Measurements from ENCODE around the gene DAAM1. TPM values are rescaled to one million over a fixed set of nuclear protein-coding genes. Genes with fewer than 3 reads are reported as not detected.

DAAM1 gene
- total RNA-seq, 1 donor from 2014 or later = 42.0 TPM

GRCh38 chr14:59281609-59282377 is 93.3 kb downstream of the DAAM1 start:
- no peak for TF ChIP-seq CTCF (IDR thresholded peaks at IDR 0.05)
- TF ChIP-seq POLR2AphosphoS5 (IDR thresholded peaks at IDR 0.05; ENCODE audit: insufficient read depth in 1 of 2, low read depth in 1 of 2) = no peak
- TF ChIP-seq POLR2A (IDR thresholded peaks at IDR 0.05) = no peak
- no peak for DNase-seq (ENCODE audit: extremely low spot score in 2 of 2)
- peaks cover 30% of the 10 kb centered on the region for H3K4me1 ChIP-seq
- no peaks in the 10 kb centered on the region for H3K9me3 ChIP-seq
- no peaks in the 10 kb centered on the region for H3K36me3 ChIP-seq
- no peak overlapping the region for H3K4me3 ChIP-seq
- H3K27me3 ChIP-seq = no peaks in the 10 kb centered on the region
- intact Hi-C loops (cut with DNase I) = no loop called here
- H3K27ac ChIP-seq = no peak overlapping the region

GRCh38 chr14:59282378-59282765 is 93.9 kb downstream of the DAAM1 start:
- Histone ChIP-seq H3K27ac (no peak overlapping the region), H3K27me3 (no peaks in the 10 kb centered on the region), H3K4me1 (peaks cover 30% of the 10 kb centered on the region), H3K4me3 (no peak overlapping the region), H3K36me3 (no peaks in the 10 kb centered on the region), H3K9me3 (no peaks in the 10 kb centered on the region)
- no peak for DNase-seq (ENCODE audit: extremely low spot score in 2 of 2)
- TF ChIP-seq CTCF (IDR thresholded peaks at IDR 0.05) (no peak), POLR2AphosphoS5 (IDR thresholded peaks at IDR 0.05; ENCODE audit: insufficient read depth in 1 of 2, low read depth in 1 of 2) (no peak), POLR2A (IDR thresholded peaks at IDR 0.05) (no peak)
- intact Hi-C loops (cut with DNase I) = no loop called here

- intact Hi-C loops (cut with DNase I) = no loop called here
- Histone ChIP-seq H3K4me3 (no peak overlapping the region), H3K4me1 (peaks cover 30% of the 10 kb centered on the region), H3K27me3 (no peaks in the 10 kb centered on the region), H3K27ac (no peak overlapping the region), H3K36me3 (no peaks in the 10 kb centered on the region), H3K9me3 (no peaks in the 10 kb centered on the region)
- DNase-seq (ENCODE audit: extremely low spot score in 2 of 2) = no peak
- no peak for TF ChIP-seq CTCF (IDR thresholded peaks at IDR 0.05)
- TF ChIP-seq POLR2AphosphoS5 (IDR thresholded peaks at IDR 0.05; ENCODE audit: insufficient read depth in 1 of 2, low read depth in 1 of 2) = no peak
- TF ChIP-seq POLR2A (IDR thresholded peaks at IDR 0.05) = no peak
These were observed 94.9 kb downstream of the DAAM1 start for GRCh38 chr14:59283361-59283760.

- TF ChIP-seq POLR2A (IDR thresholded peaks at IDR 0.05) (no peak), POLR2AphosphoS5 (IDR thresholded peaks at IDR 0.05; ENCODE audit: insufficient read depth in 1 of 2, low read depth in 1 of 2) (no peak), CTCF (IDR thresholded peaks at IDR 0.05) (no peak)
- Histone ChIP-seq H3K36me3 (no peaks in the 10 kb centered on the region), H3K27me3 (no peaks in the 10 kb centered on the region), H3K4me1 (peaks cover 30% of the 10 kb centered on the region), H3K9me3 (no peaks in the 10 kb centered on the region), H3K4me3 (no peak overlapping the region), H3K27ac (no peak overlapping the region)
- DNase-seq (ENCODE audit: extremely low spot score in 2 of 2) = no peak
- intact Hi-C loops (cut with DNase I) = no loop called here
These were observed 95.6 kb downstream of the DAAM1 start for GRCh38 chr14:59284059-59284458.

- no peak for DNase-seq (ENCODE audit: extremely low spot score in 2 of 2)
- Histone ChIP-seq H3K4me1 (peaks cover 46% of the 10 kb centered on the region), H3K27me3 (no peaks in the 10 kb centered on the region), H3K9me3 (no peaks in the 10 kb centered on the region), H3K36me3 (no peaks in the 10 kb centered on the region), H3K27ac (no peak overlapping the region), H3K4me3 (no peak overlapping the region)
- intact Hi-C loops (cut with DNase I) = no loop called here
- TF ChIP-seq POLR2A (IDR thresholded peaks at IDR 0.05) = no peak
- no peak for TF ChIP-seq POLR2AphosphoS5 (IDR thresholded peaks at IDR 0.05; ENCODE audit: insufficient read depth in 1 of 2, low read depth in 1 of 2)
- TF ChIP-seq CTCF (IDR thresholded peaks at IDR 0.05) = no peak
These were observed 103.6 kb downstream of the DAAM1 start for GRCh38 chr14:59292028-59292427.
